ENCODE measurements around the gene PPP1R12B. TPM values are rescaled to one million over a fixed set of nuclear protein-coding genes. Genes with fewer than 3 reads are reported as not detected.
"Not testable (repeated sequence)": the region's sequence is repeated elsewhere in the genome, so short reads cannot be mapped to it uniquely, and the experiment has no call there.

PPP1R12B gene
- total RNA-seq, 1 experiment from 2014 or later: 13.1 TPM

GRCh38 chr1:202462342-202463076 lies 114.0 kb downstream of the PPP1R12B start:
- CTCF ChIA-PET: interaction anchor here (0.7 kb wide), 1 partner anchor 257 kb away, joined by 5 read pairs; no protein-coding TSS in a partner anchor
- no TSS peak for BruUV-seq (replicated peaks)
- Histone ChIP-seq H3K36me3 (ENCODE audit: control insufficient read depth, insufficient read depth, low read length) (no peaks in the 10 kb centered on the region), H3K4me3 (ENCODE audit: low read depth in 2 of 2, low read length in 2 of 2) (no peak overlapping the region), H3K9me3 (ENCODE audit: control insufficient read depth, insufficient read depth, low read depth, low read length) (no peaks in the 10 kb centered on the region), H3K27ac (ENCODE audit: low read length) (no peak overlapping the region), H3K27me3 (ENCODE audit: control insufficient read depth, insufficient read depth, low read length) (no peaks in the 10 kb centered on the region), H3K4me1 (ENCODE audit: control insufficient read depth, insufficient read depth, low read length) (no peaks in the 10 kb centered on the region)
- in situ Hi-C loops (cut with HindIII; ENCODE audit: low pct_unique_long_range_greater_than_20kb, low sequenced_read_pairs): no loop called here
- no peak for DNase-seq (ENCODE audit: low read depth, low spot score)
- POLR2A ChIA-PET: no interaction called here
- TF ChIP-seq TCF7L2 (IDR thresholded peaks at IDR 0.05; ENCODE audit: low read depth, low read length) (no peak), SIN3A (IDR thresholded peaks at IDR 0.05; ENCODE audit: borderline replicate concordance, insufficient read depth, low read depth, low read length) (no peak), POLR2AphosphoS5 (IDR thresholded peaks at IDR 0.05; ENCODE audit: low read depth, low read length) (no peak), CTCF (IDR thresholded peaks at IDR 0.05) (no peak)
- TF ChIP-seq, protein P1, sequence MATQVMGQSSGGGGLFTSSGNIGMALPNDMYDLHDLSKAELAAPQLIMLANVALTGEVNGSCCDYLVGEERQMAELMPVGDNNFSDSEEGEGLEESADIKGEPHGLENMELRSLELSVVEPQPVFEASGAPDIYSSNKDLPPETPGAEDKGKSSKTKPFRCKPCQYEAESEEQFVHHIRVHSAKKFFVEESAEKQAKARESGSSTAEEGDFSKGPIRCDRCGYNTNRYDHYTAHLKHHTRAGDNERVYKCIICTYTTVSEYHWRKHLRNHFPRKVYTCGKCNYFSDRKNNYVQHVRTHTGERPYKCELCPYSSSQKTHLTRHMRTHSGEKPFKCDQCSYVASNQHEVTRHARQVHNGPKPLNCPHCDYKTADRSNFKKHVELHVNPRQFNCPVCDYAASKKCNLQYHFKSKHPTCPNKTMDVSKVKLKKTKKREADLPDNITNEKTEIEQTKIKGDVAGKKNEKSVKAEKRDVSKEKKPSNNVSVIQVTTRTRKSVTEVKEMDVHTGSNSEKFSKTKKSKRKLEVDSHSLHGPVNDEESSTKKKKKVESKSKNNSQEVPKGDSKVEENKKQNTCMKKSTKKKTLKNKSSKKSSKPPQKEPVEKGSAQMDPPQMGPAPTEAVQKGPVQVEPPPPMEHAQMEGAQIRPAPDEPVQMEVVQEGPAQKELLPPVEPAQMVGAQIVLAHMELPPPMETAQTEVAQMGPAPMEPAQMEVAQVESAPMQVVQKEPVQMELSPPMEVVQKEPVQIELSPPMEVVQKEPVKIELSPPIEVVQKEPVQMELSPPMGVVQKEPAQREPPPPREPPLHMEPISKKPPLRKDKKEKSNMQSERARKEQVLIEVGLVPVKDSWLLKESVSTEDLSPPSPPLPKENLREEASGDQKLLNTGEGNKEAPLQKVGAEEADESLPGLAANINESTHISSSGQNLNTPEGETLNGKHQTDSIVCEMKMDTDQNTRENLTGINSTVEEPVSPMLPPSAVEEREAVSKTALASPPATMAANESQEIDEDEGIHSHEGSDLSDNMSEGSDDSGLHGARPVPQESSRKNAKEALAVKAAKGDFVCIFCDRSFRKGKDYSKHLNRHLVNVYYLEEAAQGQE (IDR thresholded peaks at IDR 0.05; ENCODE audit: insufficient read depth in 1 of 2, low read depth in 2 of 2, low read length in 1 of 2): no peak
- no peak for ATAC-seq
- intact Hi-C loops (cut with micrococcal nuclease; ENCODE audit: unreplicated experiment): loop anchor here (10.0 kb wide), 2 partner anchors 142 to 252 kb away; partner anchors contain the start of gene SYT2

DNA sequence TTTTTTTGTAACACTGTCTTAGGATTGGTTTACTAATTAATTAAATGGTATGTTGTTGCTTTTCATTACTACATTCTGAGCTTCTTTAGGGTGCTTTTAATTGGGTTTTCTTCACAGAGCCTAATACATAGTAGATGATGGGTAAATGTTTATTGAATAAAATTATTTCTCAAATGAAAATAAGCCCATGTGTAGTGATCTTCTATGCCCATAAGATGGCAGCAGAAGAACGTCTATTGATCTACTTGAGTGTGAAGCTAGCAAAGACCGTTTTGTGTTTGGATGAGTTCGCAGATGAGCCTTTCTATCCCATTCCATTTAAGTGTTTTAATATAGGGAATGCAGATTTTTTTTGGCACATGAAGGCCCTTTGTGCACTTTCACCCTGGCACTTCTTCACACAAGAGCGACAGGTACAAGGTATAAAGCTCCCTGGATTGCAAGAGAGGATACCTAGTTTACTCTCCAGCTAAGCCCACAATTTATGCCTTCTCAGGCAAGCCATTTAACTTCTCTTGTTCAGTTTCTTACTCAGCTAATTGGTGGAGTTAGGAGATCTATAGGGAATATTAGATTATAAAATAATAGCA lies 115.7 kb downstream of the PPP1R12B start:
- H3K27ac ChIP-seq (ENCODE audit: low read length); H3K36me3 ChIP-seq (ENCODE audit: control insufficient read depth, insufficient read depth, low read length); in situ Hi-C loops (cut with HindIII; ENCODE audit: low pct_unique_long_range_greater_than_20kb, low sequenced_read_pairs); BruUV-seq (replicated peaks); H3K4me1 ChIP-seq (ENCODE audit: control insufficient read depth, insufficient read depth, low read length); H3K27me3 ChIP-seq (ENCODE audit: control insufficient read depth, insufficient read depth, low read length); POLR2A ChIA-PET; DNase-seq (ENCODE audit: low read depth, low spot score); H3K4me3 ChIP-seq (ENCODE audit: low read depth in 2 of 2, low read length in 2 of 2); H3K9me3 ChIP-seq (ENCODE audit: control insufficient read depth, insufficient read depth, low read depth, low read length): not testable (repeated sequence)
- TF ChIP-seq CTCF (IDR thresholded peaks at IDR 0.05): peak; percentile 72
- CTCF ChIA-PET: interaction anchor here (0.6 to 1.3 kb wide), 3 partner anchors 106 to 753 kb away, joined by 3 to 16 read pairs (median 4); no protein-coding TSS in a partner anchor
- intact Hi-C loops (cut with micrococcal nuclease; ENCODE audit: unreplicated experiment): loop anchor here (10.0 kb wide), 2 partner anchors 141 to 251 kb away; partner anchors contain the start of gene SYT2
- peak; percentile 90 for ATAC-seq

DNA sequence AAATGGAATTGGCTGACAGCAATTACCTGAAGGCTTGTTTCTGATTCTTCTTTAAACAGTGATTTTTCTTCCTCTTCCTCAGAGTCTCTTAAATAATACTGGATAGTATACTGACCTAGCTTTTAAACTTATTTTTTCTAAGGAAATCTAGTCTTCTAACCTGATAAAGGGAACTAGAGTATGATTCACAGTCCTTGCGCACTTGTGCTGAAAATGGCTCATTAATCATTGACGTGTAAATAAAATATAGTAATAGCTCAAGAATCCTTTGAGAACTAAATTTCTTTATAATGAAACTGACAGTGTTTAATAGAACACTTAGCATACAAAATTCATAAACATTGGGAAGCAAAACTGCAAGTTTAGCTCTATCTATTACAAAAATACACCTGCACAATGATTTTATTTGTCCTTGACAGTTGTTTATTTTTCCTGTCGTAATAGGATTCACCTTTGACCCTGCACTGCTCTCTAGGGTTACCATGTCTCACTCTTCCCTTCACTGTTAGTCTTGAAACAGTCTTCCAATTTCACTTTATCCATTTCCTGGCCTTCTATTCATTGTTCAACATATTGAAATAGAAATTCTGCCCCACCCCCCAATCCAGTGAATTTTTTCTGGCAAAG lies 117.3 kb downstream of the PPP1R12B start:
- H3K27me3 ChIP-seq (ENCODE audit: control insufficient read depth, insufficient read depth, low read length); H3K27ac ChIP-seq (ENCODE audit: low read length); ATAC-seq; H3K4me1 ChIP-seq (ENCODE audit: control insufficient read depth, insufficient read depth, low read length); H3K9me3 ChIP-seq (ENCODE audit: control insufficient read depth, insufficient read depth, low read depth, low read length); DNase-seq (ENCODE audit: low read depth, low spot score); in situ Hi-C loops (cut with HindIII; ENCODE audit: low pct_unique_long_range_greater_than_20kb, low sequenced_read_pairs); POLR2A ChIA-PET; H3K36me3 ChIP-seq (ENCODE audit: control insufficient read depth, insufficient read depth, low read length); BruUV-seq (replicated peaks); H3K4me3 ChIP-seq (ENCODE audit: low read depth in 2 of 2, low read length in 2 of 2): not testable (repeated sequence)
- CTCF ChIA-PET: interaction anchor here (0.6 kb wide), 2 partner anchors 153 to 254 kb away, joined by 4 to 5 read pairs; no protein-coding TSS in a partner anchor
- intact Hi-C loops (cut with micrococcal nuclease; ENCODE audit: unreplicated experiment): loop anchor here (10.0 kb wide), 2 partner anchors 139 to 249 kb away; partner anchors contain the start of gene SYT2

DNA sequence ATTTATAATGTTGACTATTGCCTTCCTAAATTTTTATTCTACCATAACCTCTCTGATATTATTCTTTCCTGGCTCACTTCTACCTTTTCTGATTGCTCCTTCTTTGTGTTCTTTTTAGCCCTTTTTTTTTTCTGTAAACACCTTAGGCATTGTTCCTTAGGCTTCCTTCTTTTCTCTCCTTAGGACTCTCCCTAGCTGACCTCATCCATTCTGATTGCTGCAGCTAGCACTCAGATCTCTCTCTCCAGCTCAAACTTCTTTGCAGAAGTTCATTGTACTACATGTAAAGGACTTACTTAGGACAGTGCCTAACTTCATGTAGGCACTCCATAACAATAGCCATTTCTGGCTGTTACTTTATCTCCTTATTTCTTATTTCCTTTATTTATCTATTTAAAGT lies 117.8 kb downstream of the PPP1R12B start:
- BruUV-seq (replicated peaks); H3K36me3 ChIP-seq (ENCODE audit: control insufficient read depth, insufficient read depth, low read length); in situ Hi-C loops (cut with HindIII; ENCODE audit: low pct_unique_long_range_greater_than_20kb, low sequenced_read_pairs); H3K4me3 ChIP-seq (ENCODE audit: low read depth in 2 of 2, low read length in 2 of 2); DNase-seq (ENCODE audit: low read depth, low spot score); H3K4me1 ChIP-seq (ENCODE audit: control insufficient read depth, insufficient read depth, low read length); POLR2A ChIA-PET; H3K27me3 ChIP-seq (ENCODE audit: control insufficient read depth, insufficient read depth, low read length); H3K9me3 ChIP-seq (ENCODE audit: control insufficient read depth, insufficient read depth, low read depth, low read length); H3K27ac ChIP-seq (ENCODE audit: low read length); ATAC-seq: not testable (repeated sequence)
- CTCF ChIA-PET: interaction anchor here (0.6 kb wide), 2 partner anchors 154 to 253 kb away, joined by 4 to 5 read pairs; no protein-coding TSS in a partner anchor
- intact Hi-C loops (cut with micrococcal nuclease; ENCODE audit: unreplicated experiment): loop anchor here (10.0 kb wide), 2 partner anchors 138 to 248 kb away; partner anchors contain the start of gene SYT2

Measured in Panc1 (cell line).